Right cardiac atrium (tissue), 5 donors: ENCODE results near the gene SKP2. TPM values are rescaled to one million over a fixed set of nuclear protein-coding genes. Genes with fewer than 3 reads are reported as not detected.

ENCODE experiments used
- ATAC-seq, 2 donors: fragments of 200-7000 bp; cut with Tn5 transposase; one replicate each; pipeline versions ENCODE4 v1.8.0 to v1.9.1; 2020; ENCODE audit warnings: moderate library complexity in 2 of 2, mild to moderate bottlenecking in 1 of 2
- DNase-seq, 3 donors: peaks; one replicate each; pipeline ENCODE4 v3.0.0-alpha.2; 2020
- H3K27ac ChIP-seq: one replicate; pipeline ENCODE4 v1.5.1; 2013; ENCODE audit warnings: mild to moderate bottlenecking, low read length, control low read depth, moderate library complexity
- H3K27me3 ChIP-seq: one replicate; pipeline ENCODE4 v1.6.1; 2013; ENCODE audit not compliant: control insufficient read depth, insufficient read depth
- H3K4me1 ChIP-seq: one replicate; pipeline ENCODE4 v1.6.1; 2013; ENCODE audit warnings: low read length; ENCODE audit not compliant: control insufficient read depth, insufficient read depth
- H3K4me3 ChIP-seq: one replicate; pipeline ENCODE4 v1.5.1; 2013; ENCODE audit warnings: low read length, control low read depth
- H3K9me3 ChIP-seq: one replicate; pipeline ENCODE4 v1.6.1; 2013; ENCODE audit warnings: low read length; ENCODE audit not compliant: control insufficient read depth
- WGBS: extraction: QIAGEN DNeasy Blood & Tissue Kit; methylation state at CpG from one replicate; pipeline ENCODE4 v1.1.7; 2013; 5-methylcytosine and 5-hydroxymethylcytosine counted together
- intact Hi-C, 4 donors: fragments of 100-400 bp; cut with DNase I; formaldehyde crosslinking; loops; one replicate each; pipeline versions ENCODE4 v1.11.0 to v1.14.0; 2022 to 2023
- polyA plus RNA-seq: library from polyadenylated mRNA; stranded (reverse); fragments of 200-250 nt; gene quantifications from one replicate; pipeline ENCODE4 v1.2.3, GENCODE V29; 2013
- total RNA-seq, 4 donors: library from RNA; stranded (reverse); fragmentation: NEBNext Ultra II Directional; extraction: Animal tissue kit (Norgen Biotek cat#: 25700); gene quantifications; one replicate each; pipeline ENCODE4 v1.2.1, GENCODE V29; 2021
- donor health status: healthy with polysubstance abuse.
- donor health status: DM: no; HTN: yes; CAD: no.
- donor health status: DM: no; HTN: no; CAD: no.
- donor health status: DM: no; HTN: yes; CAD: no; lungs with severe emphysema.
- donor health status: DM: yes; HTN: yes; CAD: no.

SKP2 gene
- total and polyA plus RNA-seq, 5 donors: 1.9 to 7.9 (median 6.9) TPM

DNA sequence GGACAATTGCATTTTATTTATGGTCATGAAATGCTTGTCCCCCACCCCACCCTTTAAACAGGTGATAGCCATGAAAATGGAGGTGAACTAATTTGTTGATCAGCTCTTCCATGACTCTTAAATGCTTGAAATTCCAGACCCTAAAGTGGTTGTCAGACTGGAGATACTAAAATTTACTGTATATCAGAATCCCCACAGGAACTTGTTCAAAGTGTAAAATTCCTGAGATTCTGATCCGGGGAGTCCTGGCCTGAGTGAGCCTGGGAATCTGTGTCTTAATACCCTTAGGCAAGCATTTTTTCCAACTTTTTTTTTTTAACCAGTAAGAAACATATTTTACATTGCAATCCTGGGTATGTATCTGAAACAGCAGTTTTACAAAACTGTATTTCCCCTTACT is 4.7 kb downstream of the SKP2 start:
- no peaks in the 10 kb centered on the region for H3K27me3 ChIP-seq
- no peak overlapping the region for H3K4me3 ChIP-seq
- DNase-seq (no peak), ATAC-seq (no peak)
- peaks cover 9% of the 10 kb centered on the region for H3K4me1 ChIP-seq
- H3K27ac ChIP-seq: no peak overlapping the region
- WGBS: 19% methylated on average over 1 of the region's 1 CpG
- no peaks in the 10 kb centered on the region for H3K9me3 ChIP-seq
- intact Hi-C loops: no loop called here

DNA sequence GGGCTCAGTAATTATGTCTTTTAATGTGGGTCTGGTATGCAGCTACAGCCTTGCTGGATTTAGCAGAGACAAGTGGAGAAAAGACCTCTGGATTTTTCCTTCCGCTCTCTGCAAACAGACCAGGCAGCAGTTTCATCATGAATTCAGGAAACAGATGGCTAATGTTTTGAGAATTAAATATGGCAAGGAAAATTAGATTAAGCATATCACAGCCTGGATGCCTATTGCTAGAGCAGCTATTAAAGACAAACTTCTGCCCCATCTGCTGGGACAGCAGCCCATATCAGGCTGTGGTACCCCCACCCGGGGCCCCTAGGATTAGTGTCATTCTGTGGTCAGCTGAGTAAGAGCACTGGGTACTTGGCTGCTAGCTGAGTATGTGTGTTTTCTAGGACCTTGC is 6.2 kb downstream of the SKP2 start:
- 59% methylated on average over 2 of the region's 2 CpGs for WGBS
- intact Hi-C loops: no loop called here
- H3K27ac ChIP-seq: no peak overlapping the region
- ATAC-seq (no peak), DNase-seq (no peak)
- H3K9me3 ChIP-seq: no peaks in the 10 kb centered on the region
- no peaks in the 10 kb centered on the region for H3K27me3 ChIP-seq
- H3K4me1 ChIP-seq: peaks cover 6% of the 10 kb centered on the region
- no peak overlapping the region for H3K4me3 ChIP-seq

DNA sequence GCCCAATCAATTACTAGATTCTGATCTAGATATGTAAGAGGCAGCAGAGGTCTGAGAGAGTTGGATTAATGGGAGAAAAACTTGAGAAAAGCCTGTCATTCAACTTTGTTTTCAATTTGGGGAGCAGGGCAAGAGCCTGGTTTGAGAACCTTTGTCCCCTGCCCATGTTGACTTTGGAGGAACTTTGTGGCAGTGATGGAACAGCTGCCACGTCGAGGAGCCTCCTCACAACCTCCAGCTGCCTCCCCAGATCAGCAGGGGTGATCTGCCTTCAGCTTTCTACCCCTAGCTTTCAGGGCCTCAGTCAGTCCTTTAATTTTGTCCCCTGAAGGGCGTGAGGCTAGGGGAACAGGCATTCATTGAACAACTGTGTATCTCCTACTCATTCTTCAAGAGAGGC is 8.7 kb downstream of the SKP2 start:
- H3K9me3 ChIP-seq: no peaks in the 10 kb centered on the region

GRCh38 chr5:36161361-36161760 is 9.4 kb downstream of the SKP2 start:
- ATAC-seq (no peak), DNase-seq (no peak)
- Histone ChIP-seq H3K27ac (no peak overlapping the region), H3K4me1 (peaks cover 1% of the 10 kb centered on the region), H3K4me3 (no peak overlapping the region), H3K9me3 (no peaks in the 10 kb centered on the region), H3K27me3 (no peaks in the 10 kb centered on the region)
- WGBS: 95% methylated on average over 4 of the region's 4 CpGs
- intact Hi-C loops: no loop called here

More for the DNA sequence above, 8.7 kb downstream of the SKP2 start:
- H3K4me3 ChIP-seq: no peak overlapping the region
- DNase-seq: no peak
- ATAC-seq: no peak
- H3K27me3 ChIP-seq: no peaks in the 10 kb centered on the region
- peaks cover 4% of the 10 kb centered on the region for H3K4me1 ChIP-seq
- intact Hi-C loops: no loop called here
- WGBS: 90% methylated on average over 3 of the region's 3 CpGs
- H3K27ac ChIP-seq: no peak overlapping the region

DNA sequence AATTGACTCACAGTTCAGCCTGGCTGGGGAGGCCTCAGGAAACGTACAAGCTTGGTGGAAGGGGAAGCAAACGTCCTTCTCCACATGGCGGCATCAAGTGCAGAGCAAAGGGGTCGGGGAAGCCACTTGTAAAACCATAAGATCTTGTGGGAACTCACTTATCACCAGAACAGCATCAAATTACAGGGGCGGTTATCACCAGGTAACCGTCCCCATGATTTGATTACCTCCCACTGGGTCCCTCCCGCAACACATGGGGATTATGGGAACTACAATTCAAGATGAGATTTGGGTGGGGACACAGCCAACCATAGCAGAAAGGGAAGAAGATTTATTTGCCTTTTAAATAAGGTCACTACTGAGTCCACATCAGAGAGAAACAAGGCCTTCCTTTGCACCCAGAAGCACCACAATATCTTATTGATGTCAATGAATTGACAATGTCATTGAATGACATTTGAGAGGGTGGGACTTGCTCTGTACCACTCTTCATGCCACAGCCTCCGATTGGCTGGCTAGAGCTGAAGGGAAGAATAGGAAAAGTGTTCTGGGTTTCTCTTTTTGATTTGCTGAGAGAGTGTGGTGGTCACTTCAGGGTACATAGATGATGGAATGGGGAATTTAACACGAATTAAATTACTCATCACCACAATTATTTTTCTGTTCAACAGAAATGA is 11.0 kb downstream of the SKP2 start:
- WGBS: 84% methylated on average over 9 of the region's 9 CpGs

GRCh38 chr5:36164461-36164860 is 12.6 kb downstream of the SKP2 start:
- ATAC-seq: no peak
- H3K27ac ChIP-seq: no peak overlapping the region
- WGBS: 89% methylated on average over 4 of the region's 4 CpGs

More for the DNA sequence above, 11.0 kb downstream of the SKP2 start:
- ATAC-seq (no peak), DNase-seq (no peak)
- H3K4me1 ChIP-seq: no peaks in the 10 kb centered on the region
- H3K27me3 ChIP-seq: no peaks in the 10 kb centered on the region
- no peak overlapping the region for H3K4me3 ChIP-seq
- intact Hi-C loops: no loop called here
- no peak overlapping the region for H3K27ac ChIP-seq
- no peaks in the 10 kb centered on the region for H3K9me3 ChIP-seq

GRCh38 chr5:36168737-36169136 is 16.8 kb downstream of the SKP2 start:
- DNase-seq (no peak), ATAC-seq (no peak)
- intact Hi-C loops: no loop called here
- Histone ChIP-seq H3K4me3 (no peak overlapping the region), H3K4me1 (no peaks in the 10 kb centered on the region), H3K27ac (no peak overlapping the region), H3K27me3 (no peaks in the 10 kb centered on the region), H3K9me3 (no peaks in the 10 kb centered on the region)
- 87% methylated on average over 4 of the region's 4 CpGs for WGBS

More at GRCh38 chr5:36164461-36164860, 12.6 kb downstream of the SKP2 start:
- Histone ChIP-seq H3K4me1 (no peaks in the 10 kb centered on the region), H3K4me3 (no peak overlapping the region), H3K27me3 (no peaks in the 10 kb centered on the region), H3K9me3 (no peaks in the 10 kb centered on the region)
- no peak for DNase-seq
- intact Hi-C loops: no loop called here

GRCh38 chr5:36170832-36171424 is 19.0 kb downstream of the SKP2 start:
- Histone ChIP-seq H3K9me3 (no peaks in the 10 kb centered on the region), H3K27ac (no peak overlapping the region), H3K4me1 (no peaks in the 10 kb centered on the region), H3K27me3 (no peaks in the 10 kb centered on the region), H3K4me3 (no peak overlapping the region)
- intact Hi-C loops: loop anchor here in 2 of 4 donors (10.0 kb wide), 1 partner anchor 134 kb away; the partner anchor contains the start of gene RANBP3L (in 2 of the 2)
- DNase-seq: no peak
- ATAC-seq: no peak
- WGBS: 82% methylated on average over 5 of the region's 5 CpGs

DNA sequence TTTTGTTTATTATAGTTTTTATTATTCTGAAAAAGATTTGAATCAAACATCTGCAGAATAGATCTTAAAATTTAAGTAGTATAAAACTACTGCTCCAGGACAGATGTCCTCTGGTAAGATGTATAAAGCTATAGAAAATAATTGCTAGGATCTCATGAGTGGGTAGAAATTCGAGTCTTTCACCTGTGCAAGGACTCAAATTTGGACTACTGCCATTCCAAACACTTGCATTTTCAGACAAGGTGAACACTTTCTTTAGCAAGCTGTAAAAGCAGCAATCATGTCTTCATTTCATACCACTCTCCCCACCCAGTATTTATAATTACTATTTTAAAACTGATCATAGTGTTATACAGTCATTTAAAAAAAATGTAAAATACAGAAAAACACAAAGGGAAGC is 20.7 kb downstream of the SKP2 start:
- 83% methylated on average over 1 of the region's 1 CpG for WGBS
- Histone ChIP-seq H3K4me3 (no peak overlapping the region), H3K27me3 (no peaks in the 10 kb centered on the region), H3K27ac (no peak overlapping the region), H3K9me3 (no peaks in the 10 kb centered on the region), H3K4me1 (no peaks in the 10 kb centered on the region)
- intact Hi-C loops: loop anchor here in 2 of 4 donors (10.0 kb wide), 1 partner anchor 132 kb away; the partner anchor contains the start of gene RANBP3L (in 2 of the 2)
- DNase-seq (no peak), ATAC-seq (no peak)

DNA sequence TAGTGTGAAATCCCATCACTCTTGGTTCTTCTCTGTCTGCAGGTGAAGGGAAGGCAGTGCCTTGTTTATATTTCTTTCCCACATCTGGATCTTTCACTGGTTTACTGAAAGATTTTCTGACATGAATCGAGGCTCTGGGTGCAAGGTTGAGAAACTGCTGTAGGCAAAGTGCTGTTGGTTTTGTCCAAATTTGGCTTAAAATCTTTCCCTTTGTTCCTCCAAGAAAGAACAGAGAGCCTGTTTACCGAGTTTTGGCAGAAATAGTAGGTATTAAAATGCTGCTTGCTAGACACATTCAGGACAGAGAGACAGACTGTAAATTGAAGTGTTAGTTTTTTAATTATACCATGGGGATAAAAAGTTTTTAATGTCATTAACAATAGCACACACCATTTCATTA is 21.5 kb downstream of the SKP2 start:
- no peak overlapping the region for H3K4me3 ChIP-seq
- ATAC-seq (no peak), DNase-seq (no peak)
- intact Hi-C loops: loop anchor here in 2 of 4 donors (10.0 kb wide), 1 partner anchor 131 kb away; the partner anchor contains the start of gene RANBP3L (in 2 of the 2)
- H3K4me1 ChIP-seq: no peaks in the 10 kb centered on the region
- WGBS: 74% methylated on average over 2 of the region's 2 CpGs
- H3K27me3 ChIP-seq: no peaks in the 10 kb centered on the region
- H3K9me3 ChIP-seq: no peaks in the 10 kb centered on the region
- no peak overlapping the region for H3K27ac ChIP-seq

DNA sequence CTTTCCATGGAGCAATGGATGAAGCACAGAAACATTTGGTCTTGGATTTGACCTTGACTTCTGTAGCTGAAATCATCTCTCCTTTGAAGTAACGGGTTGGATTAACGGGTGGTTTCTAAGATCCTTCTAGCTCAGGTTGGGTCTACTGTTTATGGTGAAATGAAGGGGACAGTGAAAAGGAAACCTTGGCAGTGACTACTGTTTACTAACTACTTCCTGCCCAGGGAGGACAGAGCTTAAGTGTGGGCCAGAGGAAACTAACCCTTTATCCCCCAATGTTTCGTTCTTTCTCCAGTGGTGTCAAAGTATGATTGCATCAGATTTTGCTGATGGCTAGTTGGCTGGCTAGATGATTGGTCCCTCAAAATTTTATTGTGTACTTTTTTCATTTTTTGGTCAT is 22.2 kb downstream of the SKP2 start:
- Histone ChIP-seq H3K27ac (no peak overlapping the region), H3K4me3 (no peak overlapping the region), H3K4me1 (no peaks in the 10 kb centered on the region), H3K27me3 (no peaks in the 10 kb centered on the region), H3K9me3 (no peaks in the 10 kb centered on the region)
- intact Hi-C loops: loop anchor here in 2 of 4 donors (10.0 kb wide), 1 partner anchor 131 kb away; the partner anchor contains the start of gene RANBP3L (in 2 of the 2)
- 62% methylated on average over 3 of the region's 3 CpGs for WGBS
- DNase-seq (no peak), ATAC-seq (no peak)
